Naive thymus-derived CD4-positive, alpha-beta T cell (primary cell): ENCODE data around the gene ATG7. TPM values are rescaled to one million over a fixed set of nuclear protein-coding genes. Genes with fewer than 3 reads are reported as not detected.
"Not testable (repeated sequence)": the region's sequence is repeated elsewhere in the genome, so short reads cannot be mapped to it uniquely, and the experiment has no call there.

Experiments used
- ATAC-seq: fragments of 150-1000 bp; cut with Tn5 transposase; 2 replicates; pipeline ENCODE4 v1.10.0; 2021; ENCODE audit warnings: mild to moderate bottlenecking, moderate library complexity
- CTCF ChIA-PET: fragments of 350-600 bp; sonication (Branson Sonifier 250); formaldehyde crosslinking; loops from one replicate; lab custom pipeline; 2021; ENCODE audit warnings: antibody characterized with exemption; lab: Charles Lee
- POLR2A ChIA-PET: fragments of 350-600 bp; sonication (Branson Sonifier 250); formaldehyde crosslinking; loops from one replicate; lab custom pipeline; 2021; ENCODE audit warnings: antibody characterized with exemption, inconsistent platforms; lab: Charles Lee
- DNase-seq, 9 donors: peaks; one replicate each; pipeline versions ENCODE4 v3.0.0 to v3.0.0-alpha.2; 2020 to 2022; ENCODE audit warnings: mixed read lengths in 1 of 9
- H3K27ac ChIP-seq: one replicate; pipeline ENCODE4 v1.7.0; 2013; ENCODE audit warnings: mild to moderate bottlenecking, low read depth, low read length, moderate library complexity
- H3K27me3 ChIP-seq, 2 donors: one replicate each; pipeline ENCODE4 v1.7.0; 2013; ENCODE audit warnings: low read length in 2 of 2, mild to moderate bottlenecking in 2 of 2, moderate library complexity in 2 of 2; ENCODE audit not compliant: control insufficient read depth in 2 of 2, insufficient read depth in 2 of 2
- H3K36me3 ChIP-seq, 3 experiments: 1 replicate in 2 of 3; 2 replicates in 1 of 3; pipeline ENCODE4 v1.7.0; 2013; ENCODE audit warnings: low read length in 3 of 3, mild to moderate bottlenecking in 3 of 3, moderate library complexity in 1 of 3; ENCODE audit not compliant: insufficient read depth in 3 of 3, control insufficient read depth in 2 of 3
- H3K4me1 ChIP-seq, 2 donors: one replicate each; pipeline ENCODE4 v1.7.0; 2013; ENCODE audit warnings: low read length in 2 of 2, mild to moderate bottlenecking in 2 of 2, moderate library complexity in 1 of 2; ENCODE audit not compliant: control insufficient read depth in 2 of 2, insufficient read depth in 2 of 2
- H3K4me3 ChIP-seq: 2 replicates; pipeline ENCODE4 v1.7.0; 2013; ENCODE audit warnings: mild to moderate bottlenecking, low read length
- H3K9me3 ChIP-seq, 3 experiments: 1 replicate in 2 of 3; 2 replicates in 1 of 3; pipeline ENCODE4 v1.7.0; 2013; ENCODE audit warnings: low read length in 3 of 3; ENCODE audit not compliant: control insufficient read depth in 2 of 3
- H3K27ac Mint-ChIP-seq, 9 donors: one replicate each; pipeline ENCODE4 v1.8.0; 2020 to 2022; ENCODE audit warnings: mixed read lengths in 9 of 9, mild to moderate bottlenecking in 8 of 9, moderate library complexity in 5 of 9, inconsistent platforms in 2 of 9
- H3K27me3 Mint-ChIP-seq, 5 donors: one replicate each; pipeline ENCODE4 v1.8.0; 2021 to 2022; ENCODE audit warnings: mixed read lengths in 5 of 5, mild to moderate bottlenecking in 1 of 5
- H3K36me3 Mint-ChIP-seq, 5 donors: one replicate each; pipeline ENCODE4 v1.8.0; 2020 to 2022; ENCODE audit warnings: mixed read lengths in 5 of 5, mild to moderate bottlenecking in 3 of 5, inconsistent platforms in 1 of 5
- H3K4me1 Mint-ChIP-seq, 7 donors: one replicate each; pipeline ENCODE4 v1.8.0; 2020 to 2022; ENCODE audit warnings: mixed read lengths in 7 of 7, mild to moderate bottlenecking in 3 of 7, inconsistent platforms in 1 of 7
- H3K4me3 Mint-ChIP-seq, 10 donors: one replicate each; pipeline ENCODE4 v1.8.0; 2020 to 2022; ENCODE audit warnings: mild to moderate bottlenecking in 10 of 10, mixed read lengths in 10 of 10, moderate library complexity in 6 of 10, inconsistent platforms in 2 of 10
- H3K9me3 Mint-ChIP-seq, 11 donors: one replicate each; pipeline ENCODE4 v1.8.0; 2020 to 2022; ENCODE audit warnings: mixed read lengths in 11 of 11, mild to moderate bottlenecking in 4 of 11, inconsistent platforms in 1 of 11, moderate library complexity in 1 of 11
- intact Hi-C, 2 donors: fragments of 100-400 bp; cut with micrococcal nuclease; formaldehyde crosslinking; loops; one replicate each; pipeline ENCODE4 v1.15.1; 2023
- polyA plus RNA-seq, 2 donors: library from polyadenylated mRNA; unstranded; fragments of 300-500 nt; fragmentation: Illumina TruSeq; gene quantifications; one replicate each; pipeline ENCODE4 v1.2.3, GENCODE V29; 2021
- total RNA-seq, 6 experiments: library from RNA in 5 of 6; stranded (reverse) in 5 of 6; gene quantifications; 1 replicate in 5 of 6; 2 replicates in 1 of 6; pipeline ENCODE4 v1.2.3 and lab custom pipeline; 2021 to 2026

ATG7 gene
- total and polyA plus RNA-seq, 7 experiments from 2014 or later: 12.0 to 80.3 (median 33.6) TPM

- intact Hi-C loops, H3K27me3 ChIP-seq, H3K27me3 Mint-ChIP-seq, H3K4me3 Mint-ChIP-seq, POLR2A ChIA-PET, H3K4me1 ChIP-seq, H3K4me3 ChIP-seq, CTCF ChIA-PET, H3K27ac ChIP-seq, DNase-seq, ATAC-seq: not testable (repeated sequence)
- Mint-ChIP-seq H3K36me3 (peaks cover 26 to 80% (median 79%) of the 10 kb centered on the region in 5 donors), H3K9me3 (peaks cover 4 to 58% (median 20%) of the 10 kb centered on the region in 11 donors), H3K4me1 (peaks cover 0 to 15% (median 3%) of the 10 kb centered on the region in 7 donors), H3K27ac (peak overlapping the region in 1 of 9 donors; percentile 8)
- Histone ChIP-seq H3K36me3 (peaks cover 0 to 19% (median 0%) of the 10 kb centered on the region in 3 experiments), H3K9me3 (peaks cover 0 to 15% (median 0%) of the 10 kb centered on the region in 3 experiments)
Observed at GRCh38 chr3:11408324-11408859, 136.2 kb downstream of the ATG7 start.

GRCh38 chr3:11410564-11410963 is 138.4 kb downstream of the ATG7 start:
- Histone ChIP-seq H3K36me3 (peaks cover 0 to 15% (median 0%) of the 10 kb centered on the region in 3 experiments), H3K4me3 (no peak overlapping the region), H3K9me3 (peaks cover 0 to 20% (median 0%) of the 10 kb centered on the region in 3 experiments), H3K27me3 (no peaks in the 10 kb centered on the region), H3K27ac (no peak overlapping the region), H3K4me1 (no peaks in the 10 kb centered on the region)
- POLR2A ChIA-PET: no interaction called here
- H3K4me1 Mint-ChIP-seq: peaks cover 0 to 15% (median 3%) of the 10 kb centered on the region in 7 donors
- H3K36me3 Mint-ChIP-seq: peaks cover 28 to 77% (median 76%) of the 10 kb centered on the region in 5 donors
- CTCF ChIA-PET: interaction anchor here (0.7 kb wide), 1 partner anchor 21 kb away, joined by 3 read pairs; no protein-coding TSS in a partner anchor
- H3K27ac Mint-ChIP-seq: no peak overlapping the region
- ATAC-seq: no peak
- no peaks in the 10 kb centered on the region for H3K27me3 Mint-ChIP-seq
- no peak for DNase-seq
- intact Hi-C loops: no loop called here
- peaks cover 5 to 67% (median 29%) of the 10 kb centered on the region in 11 donors for H3K9me3 Mint-ChIP-seq
- no peak overlapping the region for H3K4me3 Mint-ChIP-seq

- Histone ChIP-seq H3K27me3 (no peaks in the 10 kb centered on the region), H3K4me3 (no peak overlapping the region), H3K36me3 (peaks cover 0 to 6% (median 0%) of the 10 kb centered on the region in 3 experiments), H3K27ac (no peak overlapping the region), H3K4me1 (no peaks in the 10 kb centered on the region), H3K9me3 (peaks cover 0 to 20% (median 0%) of the 10 kb centered on the region in 3 experiments)
- intact Hi-C loops: no loop called here
- no peak for ATAC-seq
- Mint-ChIP-seq H3K36me3 (peaks cover 24 to 64% (median 63%) of the 10 kb centered on the region in 5 donors), H3K9me3 (peaks cover 5 to 59% (median 23%) of the 10 kb centered on the region in 11 donors), H3K4me3 (no peak overlapping the region), H3K27me3 (no peaks in the 10 kb centered on the region), H3K27ac (no peak overlapping the region), H3K4me1 (peaks cover 0 to 15% (median 3%) of the 10 kb centered on the region in 7 donors)
- DNase-seq: no peak
- ChIA-PET POLR2A (no interaction called here), CTCF (interaction anchor here (0.7 kb wide), 1 partner anchor 1157 kb away, joined by 4 read pairs; no protein-coding TSS in a partner anchor)
Observed at GRCh38 chr3:11411956-11412355, 139.8 kb downstream of the ATG7 start.

- no peak overlapping the region for H3K4me3 Mint-ChIP-seq
- H3K27me3 ChIP-seq: no peaks in the 10 kb centered on the region
- no peaks in the 10 kb centered on the region for H3K27me3 Mint-ChIP-seq
- ChIA-PET POLR2A (no interaction called here), CTCF (no interaction called here)
- no peak for ATAC-seq
- H3K4me3 ChIP-seq: no peak overlapping the region
- intact Hi-C loops: no loop called here
- no peak overlapping the region for H3K27ac ChIP-seq
- H3K4me1 Mint-ChIP-seq: peaks cover 0 to 15% (median 3%) of the 10 kb centered on the region in 7 donors
- no peak for DNase-seq
- H3K9me3 Mint-ChIP-seq: peaks cover 5 to 51% (median 21%) of the 10 kb centered on the region in 11 donors
- H3K4me1 ChIP-seq: no peaks in the 10 kb centered on the region
- peak overlapping the region in 1 of 9 donors; percentile 31 for H3K27ac Mint-ChIP-seq
- H3K36me3 ChIP-seq: peaks cover 0 to 6% (median 0%) of the 10 kb centered on the region in 3 experiments
- H3K36me3 Mint-ChIP-seq: peaks cover 21 to 55% (median 52%) of the 10 kb centered on the region in 5 donors
- peaks cover 0 to 11% (median 0%) of the 10 kb centered on the region in 3 experiments for H3K9me3 ChIP-seq
Observed at GRCh38 chr3:11413071-11413470, 140.9 kb downstream of the ATG7 start.

GRCh38 chr3:11415099-11415498 is 142.9 kb downstream of the ATG7 start:
- Histone ChIP-seq H3K4me3 (no peak overlapping the region), H3K27ac (no peak overlapping the region), H3K9me3 (peaks cover 0 to 5% (median 0%) of the 10 kb centered on the region in 3 experiments), H3K27me3 (no peaks in the 10 kb centered on the region), H3K36me3 (no peaks in the 10 kb centered on the region), H3K4me1 (no peaks in the 10 kb centered on the region)
- H3K27me3 Mint-ChIP-seq: no peaks in the 10 kb centered on the region
- H3K36me3 Mint-ChIP-seq: peaks cover 5 to 38% (median 35%) of the 10 kb centered on the region in 5 donors
- CTCF ChIA-PET: no interaction called here
- H3K9me3 Mint-ChIP-seq: peaks cover 0 to 32% (median 10%) of the 10 kb centered on the region in 11 donors
- H3K4me1 Mint-ChIP-seq: peaks cover 0 to 13% (median 6%) of the 10 kb centered on the region in 7 donors
- intact Hi-C loops: no loop called here
- ATAC-seq (no peak), DNase-seq (no peak)
- H3K27ac Mint-ChIP-seq: no peak overlapping the region
- POLR2A ChIA-PET: no interaction called here
- H3K4me3 Mint-ChIP-seq: no peak overlapping the region

- CTCF ChIA-PET: no interaction called here
- Mint-ChIP-seq H3K4me3 (no peak overlapping the region), H3K4me1 (peaks cover 0 to 26% (median 18%) of the 10 kb centered on the region in 7 donors), H3K27me3 (no peaks in the 10 kb centered on the region), H3K36me3 (peaks cover 0 to 17% (median 9%) of the 10 kb centered on the region in 5 donors), H3K27ac (no peak overlapping the region), H3K9me3 (peaks cover 0 to 3% (median 0%) of the 10 kb centered on the region in 11 donors)
- Histone ChIP-seq H3K27ac (no peak overlapping the region), H3K9me3 (no peaks in the 10 kb centered on the region), H3K36me3 (no peaks in the 10 kb centered on the region), H3K4me3 (no peak overlapping the region), H3K4me1 (no peaks in the 10 kb centered on the region), H3K27me3 (no peaks in the 10 kb centered on the region)
- DNase-seq: no peak
- ATAC-seq: no peak
- intact Hi-C loops: no loop called here
- POLR2A ChIA-PET: no interaction called here
Observed at GRCh38 chr3:11420066-11420465, 147.9 kb downstream of the ATG7 start.
